Measurements from ENCODE around the gene SERPINA3. TPM values are rescaled to one million over a fixed set of nuclear protein-coding genes. Genes with fewer than 3 reads are reported as not detected.
A peak's percentile ranks its signal among the peaks of the same experiment; 100 is the strongest.

SERPINA3 gene
- total RNA-seq, 1 donor from 2014 or later: 7,311 TPM

GRCh38 chr14:94650806-94651805 is 38.9 kb downstream of the SERPINA3 start:
- DNase-seq (ENCODE audit: low spot score) (no peak), ATAC-seq (no peak)

GRCh38 chr14:94653321-94653720 is 41.1 kb downstream of the SERPINA3 start:
- DNase-seq (ENCODE audit: low spot score) (no peak), ATAC-seq (no peak)

- ATAC-seq (no peak), DNase-seq (ENCODE audit: low spot score) (no peak)
These were observed 42.1 kb downstream of the SERPINA3 start for GRCh38 chr14:94654071-94654861.

GRCh38 chr14:94655169-94655710 is 43.0 kb downstream of the SERPINA3 start:
- ATAC-seq: no peak
- no peak for DNase-seq (ENCODE audit: low spot score)

- DNase-seq (ENCODE audit: low spot score): no peak
- ATAC-seq: no peak
These were observed 43.9 kb downstream of the SERPINA3 start for GRCh38 chr14:94656043-94656442.

- ATAC-seq (no peak), DNase-seq (ENCODE audit: low spot score) (no peak)
These were observed 47.1 kb downstream of the SERPINA3 start for GRCh38 chr14:94659256-94659655.

- no peak for DNase-seq (ENCODE audit: low spot score)
- no peak for ATAC-seq
These were observed 47.7 kb downstream of the SERPINA3 start for GRCh38 chr14:94659901-94660300.

- ATAC-seq (no peak), DNase-seq (ENCODE audit: low spot score) (no peak)
These were observed 48.2 kb downstream of the SERPINA3 start for GRCh38 chr14:94660306-94660946.

- no peak for DNase-seq (ENCODE audit: low spot score)
- ATAC-seq: no peak
These were observed 51.3 kb downstream of the SERPINA3 start for GRCh38 chr14:94663538-94663937.

- no peak for ATAC-seq
- DNase-seq (ENCODE audit: low spot score): no peak
These were observed 51.9 kb downstream of the SERPINA3 start for GRCh38 chr14:94663965-94664704.

- ATAC-seq: no peak
- no peak for DNase-seq (ENCODE audit: low spot score)
These were observed 52.9 kb downstream of the SERPINA3 start for GRCh38 chr14:94665121-94665520.

- ATAC-seq (no peak), DNase-seq (ENCODE audit: low spot score) (no peak)
These were observed 53.4 kb downstream of the SERPINA3 start for GRCh38 chr14:94665544-94665943.

- ATAC-seq: no peak
- DNase-seq (ENCODE audit: low spot score): no peak
These were observed 58.6 kb downstream of the SERPINA3 start for GRCh38 chr14:94670692-94671285.

- ATAC-seq (peak; percentile 79), DNase-seq (ENCODE audit: low spot score) (no peak)
These were observed 59.8 kb downstream of the SERPINA3 start for GRCh38 chr14:94671870-94672444.

- DNase-seq (ENCODE audit: low spot score): peak; percentile 33
- ATAC-seq: no peak
These were observed 60.9 kb downstream of the SERPINA3 start for GRCh38 chr14:94673071-94673470.

All from left lobe of liver (tissue), 2 donors.